Calu3 (cell line): ENCODE measurements around the gene DKC1. TPM values are rescaled to one million over a fixed set of nuclear protein-coding genes. Genes with fewer than 3 reads are reported as not detected.

ENCODE experiments used
- BruUV-seq: library from RNA; stranded (reverse); fragments of 400-500 nt; replicated peaks from 2 replicates; lab custom pipeline; 2021; lab: Mats Ljungman, UMichigan
- CTCF ChIA-PET: fragments of 300-600 bp; sonication (Branson Sonifier 250); formaldehyde crosslinking; loops from one replicate; lab custom pipeline; 2022; ENCODE audit warnings: antibody characterized with exemption; lab: Charles Lee
- DNase-seq: peaks from one replicate; pipeline ENCODE4 v3.0.0; 2022
- H3K27ac Mint-ChIP-seq: one replicate; pipeline ENCODE4 v1.8.0; 2022; ENCODE audit warnings: mixed read lengths; ENCODE audit not compliant: unreplicated experiment
- H3K27me3 Mint-ChIP-seq: one replicate; pipeline ENCODE4 v1.8.0; 2022; ENCODE audit warnings: mixed read lengths; ENCODE audit not compliant: unreplicated experiment
- H3K36me3 Mint-ChIP-seq: one replicate; pipeline ENCODE4 v1.8.0; 2022; ENCODE audit warnings: mild to moderate bottlenecking, moderate library complexity, mixed read lengths; ENCODE audit not compliant: insufficient read depth, unreplicated experiment
- H3K4me1 Mint-ChIP-seq: one replicate; pipeline ENCODE4 v1.8.0; 2022; ENCODE audit warnings: mild to moderate bottlenecking, low read depth, mixed read lengths; ENCODE audit not compliant: unreplicated experiment
- H3K4me3 Mint-ChIP-seq: one replicate; pipeline ENCODE4 v1.8.0; 2022; ENCODE audit warnings: mild to moderate bottlenecking, low read depth, moderate library complexity, mixed read lengths; ENCODE audit not compliant: unreplicated experiment
- H3K9me3 Mint-ChIP-seq: one replicate; pipeline ENCODE4 v1.8.0; 2022; ENCODE audit warnings: low read depth, mixed read lengths; ENCODE audit not compliant: unreplicated experiment
- intact Hi-C: fragments of 100-400 bp; cut with micrococcal nuclease; formaldehyde crosslinking; loops from one replicate; pipeline ENCODE4 v1.10.0; 2022; ENCODE audit not compliant: unreplicated experiment
- total RNA-seq: library from RNA; stranded (reverse); gene quantifications from 2 replicates; pipeline ENCODE4 v1.2.3, GENCODE V29; 2022
- TF ChIP-seq, protein P1 (sequence below): fragments of 200-600 bp; IDR thresholded peaks from one replicate; pipeline ENCODE4 v1.8.0; 2022; ENCODE audit warnings: antibody characterized with exemption; ENCODE audit not compliant: unreplicated experiment

The DKC1 gene
- total RNA-seq, 1 experiment from 2014 or later: 112 TPM

DNA sequence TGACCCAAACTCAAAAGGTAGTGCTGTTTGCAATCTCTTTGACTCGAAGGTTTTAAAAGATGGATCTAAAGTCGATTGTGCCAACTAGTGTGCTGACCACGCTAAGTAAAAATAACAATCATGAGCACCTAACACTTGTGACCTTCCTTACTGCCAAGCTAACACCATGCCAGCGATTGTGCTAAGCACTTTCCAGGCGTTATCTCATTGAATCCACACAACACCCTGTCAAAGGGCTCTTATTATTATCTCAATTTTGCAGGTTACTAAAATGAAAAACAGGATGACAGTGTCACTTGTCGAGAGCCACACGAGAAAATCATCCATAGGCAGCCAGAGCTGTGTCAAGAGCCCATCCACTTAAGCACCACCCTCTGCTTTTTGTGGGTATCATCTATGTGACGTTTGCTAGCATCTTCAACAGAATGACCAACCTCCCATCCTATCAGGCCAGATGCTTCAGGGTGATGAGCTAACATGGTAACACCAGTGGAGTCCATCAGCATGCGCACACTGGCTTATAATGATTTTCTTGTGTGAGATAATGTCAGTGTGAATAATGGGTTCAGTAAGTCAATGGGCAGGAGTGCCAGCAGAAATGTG, 10.9 kb upstream of the DKC1 start:
- BruUV-seq: no TSS peak
- Mint-ChIP-seq H3K9me3 (no peaks in the 10 kb centered on the region), H3K27ac (no peak overlapping the region), H3K4me3 (no peak overlapping the region), H3K36me3 (no peaks in the 10 kb centered on the region), H3K27me3 (peaks cover 61% of the 10 kb centered on the region), H3K4me1 (no peaks in the 10 kb centered on the region)
- intact Hi-C loops: no loop called here
- no peak for DNase-seq
- CTCF ChIA-PET: interaction anchor here (2.2 kb wide), 1 partner anchor 11 kb away, joined by 11 read pairs; the partner anchor contains the start of gene DKC1
- TF ChIP-seq, protein P1, sequence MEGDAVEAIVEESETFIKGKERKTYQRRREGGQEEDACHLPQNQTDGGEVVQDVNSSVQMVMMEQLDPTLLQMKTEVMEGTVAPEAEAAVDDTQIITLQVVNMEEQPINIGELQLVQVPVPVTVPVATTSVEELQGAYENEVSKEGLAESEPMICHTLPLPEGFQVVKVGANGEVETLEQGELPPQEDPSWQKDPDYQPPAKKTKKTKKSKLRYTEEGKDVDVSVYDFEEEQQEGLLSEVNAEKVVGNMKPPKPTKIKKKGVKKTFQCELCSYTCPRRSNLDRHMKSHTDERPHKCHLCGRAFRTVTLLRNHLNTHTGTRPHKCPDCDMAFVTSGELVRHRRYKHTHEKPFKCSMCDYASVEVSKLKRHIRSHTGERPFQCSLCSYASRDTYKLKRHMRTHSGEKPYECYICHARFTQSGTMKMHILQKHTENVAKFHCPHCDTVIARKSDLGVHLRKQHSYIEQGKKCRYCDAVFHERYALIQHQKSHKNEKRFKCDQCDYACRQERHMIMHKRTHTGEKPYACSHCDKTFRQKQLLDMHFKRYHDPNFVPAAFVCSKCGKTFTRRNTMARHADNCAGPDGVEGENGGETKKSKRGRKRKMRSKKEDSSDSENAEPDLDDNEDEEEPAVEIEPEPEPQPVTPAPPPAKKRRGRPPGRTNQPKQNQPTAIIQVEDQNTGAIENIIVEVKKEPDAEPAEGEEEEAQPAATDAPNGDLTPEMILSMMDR: no peak

DNA sequence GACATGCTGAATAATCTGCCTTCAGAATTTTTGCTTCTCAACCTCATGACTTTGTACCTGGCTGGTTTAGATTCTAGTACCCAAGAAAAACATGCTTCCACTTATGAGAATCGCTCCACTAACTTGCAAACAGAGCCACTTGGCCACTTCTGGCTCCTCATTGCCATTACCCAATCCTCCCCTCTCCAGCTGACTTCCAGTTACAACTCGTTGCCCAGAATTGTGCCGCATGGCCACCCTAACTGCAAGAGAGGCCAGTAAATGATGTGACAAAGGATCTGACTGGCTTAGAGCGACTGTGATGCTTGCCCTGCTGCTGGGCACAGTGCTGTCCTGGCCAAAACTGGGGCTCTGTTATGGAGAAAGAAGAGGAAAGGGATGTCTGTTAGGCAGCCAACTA, 4.0 kb upstream of the DKC1 start:
- TF ChIP-seq, protein P1: no peak
- intact Hi-C loops: no loop called here
- no peak overlapping the region for H3K4me3 Mint-ChIP-seq

DNA sequence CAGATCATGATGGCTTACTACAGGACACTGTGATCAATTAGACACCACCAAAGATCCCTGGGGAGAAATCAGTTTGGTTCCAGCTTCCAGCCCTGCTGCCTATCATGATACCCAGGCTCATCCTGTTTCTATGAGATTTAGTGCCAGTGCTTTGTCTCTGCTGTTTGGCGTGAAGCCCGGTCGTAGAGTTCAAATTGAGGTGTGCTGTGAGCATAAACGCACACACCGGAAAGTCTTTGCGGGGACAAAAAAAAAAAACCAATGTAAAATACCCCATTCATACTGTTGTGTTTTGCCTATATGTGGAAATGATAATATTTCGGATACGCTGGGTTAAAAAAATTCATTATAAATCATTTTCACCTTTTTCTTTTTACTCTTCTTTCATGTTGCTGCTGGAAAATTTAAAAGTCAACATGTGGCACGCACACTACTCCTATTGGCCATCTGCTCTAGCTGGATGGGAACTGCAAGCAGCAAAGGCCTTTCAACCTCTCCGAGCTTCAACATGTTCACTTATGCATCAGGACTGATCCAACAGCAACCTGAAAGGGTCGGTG, 607 bp upstream of the DKC1 start:
- CTCF ChIA-PET: interaction anchor here (1.4 to 1.7 kb wide), 3 partner anchors 11 to 30 kb away, joined by 3 to 11 read pairs (median 8); partner anchors contain the start of gene GAB3
- Mint-ChIP-seq H3K27ac (peak overlapping the region; percentile 79), H3K4me1 (peaks cover 11% of the 10 kb centered on the region), H3K9me3 (no peaks in the 10 kb centered on the region), H3K27me3 (no peaks in the 10 kb centered on the region), H3K4me3 (peak overlapping the region; percentile 91), H3K36me3 (peaks cover 47% of the 10 kb centered on the region)
- no peak for DNase-seq
- TF ChIP-seq, protein P1: no peak
- BruUV-seq: TSS peak; percentile 79
- intact Hi-C loops: no loop called here

More for the DNA sequence above, 4.0 kb upstream of the DKC1 start:
- BruUV-seq: no TSS peak
- peaks cover 20% of the 10 kb centered on the region for H3K36me3 Mint-ChIP-seq
- H3K27ac Mint-ChIP-seq: no peak overlapping the region
- no peaks in the 10 kb centered on the region for H3K9me3 Mint-ChIP-seq
- no peaks in the 10 kb centered on the region for H3K4me1 Mint-ChIP-seq
- no peak for DNase-seq
- CTCF ChIA-PET: interaction anchor here (1.0 kb wide), 1 partner anchor 10 kb away, joined by 3 read pairs; no protein-coding TSS in a partner anchor
- H3K27me3 Mint-ChIP-seq: peaks cover 18% of the 10 kb centered on the region

DNA sequence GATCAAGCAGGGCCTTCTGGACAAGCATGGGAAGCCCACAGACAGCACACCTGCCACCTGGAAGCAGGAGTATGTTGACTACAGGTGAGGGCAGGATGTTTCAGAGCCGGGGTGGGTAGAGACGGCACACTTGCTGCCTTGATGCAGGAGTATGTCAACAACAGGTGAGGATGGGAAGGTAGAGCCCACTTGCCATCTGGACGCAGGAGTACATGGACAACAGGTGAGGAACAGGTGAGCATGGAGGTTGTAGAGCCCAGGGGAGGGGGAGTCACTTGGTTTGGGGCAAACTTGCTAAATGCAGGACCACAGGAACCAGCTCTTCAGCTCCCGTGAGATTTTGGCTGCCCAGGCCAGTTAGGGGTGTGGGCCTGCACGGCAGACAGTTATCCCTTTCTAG, 12.0 kb downstream of the DKC1 start:
- peaks cover 44% of the 10 kb centered on the region for H3K36me3 Mint-ChIP-seq
- no peak for DNase-seq
- no peak overlapping the region for H3K27ac Mint-ChIP-seq
- no TSS peak for BruUV-seq
- H3K4me3 Mint-ChIP-seq: no peak overlapping the region
- TF ChIP-seq, protein P1: no peak
- H3K4me1 Mint-ChIP-seq: no peaks in the 10 kb centered on the region
- intact Hi-C loops: no loop called here
- H3K9me3 Mint-ChIP-seq: peaks cover 3% of the 10 kb centered on the region
- H3K27me3 Mint-ChIP-seq: no peaks in the 10 kb centered on the region
- CTCF ChIA-PET: no interaction called here
